NCI-H1436 (cell line): ENCODE measurements around the gene CCL27.

Experiments
- DNase-seq: peaks from one replicate; lab custom pipeline; 2025; lab: John Stamatoyannopoulos, UW

Gene CCL27

GRCh38 chr9:34625186-34625486, 37.3 kb downstream of the CCL27 start:
- DNase-seq = no peak

- DNase-seq = no peak
Observed at GRCh38 chr9:34624475-34625185, 37.8 kb downstream of the CCL27 start.

- no peak for DNase-seq
Observed at GRCh38 chr9:34623374-34624235, 38.9 kb downstream of the CCL27 start.

- peak; percentile 96 for DNase-seq
Observed at GRCh38 chr9:34620061-34620994, 42.1 kb downstream of the CCL27 start, which contains the start of gene DCTN3. Gene DCTN3, minus strand, starts transcription at chr9:34620495. Its CDS starts 31 bp downstream, at chr9:34620464.

- DNase-seq = no peak
Observed at GRCh38 chr9:34615132-34615531, 47.3 kb downstream of the CCL27 start.

GRCh38 chr9:34612788-34613390, 49.6 kb downstream of the CCL27 start:
- peak; percentile 74 for DNase-seq
